ENCODE results near the gene SGMS1. TPM values are rescaled to one million over a fixed set of nuclear protein-coding genes. Genes with fewer than 3 reads are reported as not detected.

The SGMS1 gene
- polyA plus RNA-seq, 1 donor (not counting 4 experiments of a cell fraction or from before 2014, with no cell fraction given): 18.3 TPM

GRCh38 chr10:50600286-50600685 lies 23.5 kb downstream of the SGMS1 start:
- no peak for DNase-seq (ENCODE audit: low read depth, low spot score)
- Histone ChIP-seq H3K4me2 (ENCODE audit: control insufficient read depth, extremely low read depth, insufficient read depth, low read depth, low read length) (peak overlapping the region; percentile 37), H3K9me1 (ENCODE audit: control insufficient read depth, extremely low read depth, insufficient read depth, low read length) (no peaks in the 10 kb centered on the region), H3K9ac (ENCODE audit: control insufficient read depth, extremely low read depth, insufficient read depth, low read length) (no peak overlapping the region), H3K4me1 (ENCODE audit: control insufficient read depth, extremely low read depth, insufficient read depth, low read length) (peaks cover 37% of the 10 kb centered on the region), H2AFZ (ENCODE audit: control insufficient read depth, low read length) (no peak overlapping the region), H3K27ac (ENCODE audit: control insufficient read depth, insufficient read depth, low read length) (no peak overlapping the region), H3K79me2 (ENCODE audit: control insufficient read depth, insufficient read depth, low read length) (peaks cover 2% of the 10 kb centered on the region), H3K27me3 (ENCODE audit: control insufficient read depth, extremely low read depth, insufficient read depth, low read length) (no peaks in the 10 kb centered on the region), H3K36me3 (ENCODE audit: control insufficient read depth in 2 of 2, extremely low read depth in 1 of 2, insufficient read depth in 2 of 2, low read length in 2 of 2) (no peaks in the 10 kb centered on the region), H4K20me1 (ENCODE audit: control insufficient read depth, extremely low read depth, insufficient read depth, low read length) (peaks cover 3% of the 10 kb centered on the region), H3K9me3 (ENCODE audit: control insufficient read depth, low read depth, low read length) (no peaks in the 10 kb centered on the region), H3K4me3 (ENCODE audit: control insufficient read depth in 2 of 3, extremely low read depth in 1 of 3, insufficient read depth in 2 of 3, low read depth in 1 of 3, low read length in 3 of 3) (no peak overlapping the region)
- FAIRE-seq: no peak
- dilution Hi-C loops (cut with MboI; ENCODE audit: extremely low pct_ligation_motif_present, low sequenced_read_pairs): no loop called here
- TF ChIP-seq EZH2 (IDR thresholded peaks at IDR 0.05; ENCODE audit: low read length): no peak
- TF ChIP-seq CTCF (optimal IDR thresholded peaks at IDR 0.05 in 1 of 3, IDR thresholded peaks at IDR 0.05 in 1 of 3, conservative IDR thresholded peaks at IDR 0.05 in 1 of 3; ENCODE audit: extremely low read depth in 1 of 3, insufficient read depth in 2 of 3, low read length in 3 of 3): no peak

GRCh38 chr10:50596897-50597296 lies 26.9 kb downstream of the SGMS1 start:
- Histone ChIP-seq H3K4me1 (ENCODE audit: control insufficient read depth, extremely low read depth, insufficient read depth, low read length) (peaks cover 25% of the 10 kb centered on the region), H4K20me1 (ENCODE audit: control insufficient read depth, extremely low read depth, insufficient read depth, low read length) (no peaks in the 10 kb centered on the region), H3K27ac (ENCODE audit: control insufficient read depth, insufficient read depth, low read length) (no peak overlapping the region), H3K9me3 (ENCODE audit: control insufficient read depth, low read depth, low read length) (no peaks in the 10 kb centered on the region), H2AFZ (ENCODE audit: control insufficient read depth, low read length) (no peak overlapping the region), H3K27me3 (ENCODE audit: control insufficient read depth, extremely low read depth, insufficient read depth, low read length) (no peaks in the 10 kb centered on the region), H3K9ac (ENCODE audit: control insufficient read depth, extremely low read depth, insufficient read depth, low read length) (no peak overlapping the region), H3K79me2 (ENCODE audit: control insufficient read depth, insufficient read depth, low read length) (no peaks in the 10 kb centered on the region), H3K4me2 (ENCODE audit: control insufficient read depth, extremely low read depth, insufficient read depth, low read depth, low read length) (no peak overlapping the region), H3K4me3 (ENCODE audit: control insufficient read depth in 2 of 3, extremely low read depth in 1 of 3, insufficient read depth in 2 of 3, low read depth in 1 of 3, low read length in 3 of 3) (no peak overlapping the region), H3K36me3 (ENCODE audit: control insufficient read depth in 2 of 2, extremely low read depth in 1 of 2, insufficient read depth in 2 of 2, low read length in 2 of 2) (no peaks in the 10 kb centered on the region), H3K9me1 (ENCODE audit: control insufficient read depth, extremely low read depth, insufficient read depth, low read length) (no peaks in the 10 kb centered on the region)
- DNase-seq (ENCODE audit: low read depth, low spot score) (no peak), FAIRE-seq (no peak)
- dilution Hi-C loops (cut with MboI; ENCODE audit: extremely low pct_ligation_motif_present, low sequenced_read_pairs): no loop called here
- TF ChIP-seq CTCF (optimal IDR thresholded peaks at IDR 0.05 in 1 of 3, IDR thresholded peaks at IDR 0.05 in 1 of 3, conservative IDR thresholded peaks at IDR 0.05 in 1 of 3; ENCODE audit: extremely low read depth in 1 of 3, insufficient read depth in 2 of 3, low read length in 3 of 3): no peak
- TF ChIP-seq EZH2 (IDR thresholded peaks at IDR 0.05; ENCODE audit: low read length): no peak
